ENCODE results near the gene GFRA4.

The GFRA4 gene

DNA sequence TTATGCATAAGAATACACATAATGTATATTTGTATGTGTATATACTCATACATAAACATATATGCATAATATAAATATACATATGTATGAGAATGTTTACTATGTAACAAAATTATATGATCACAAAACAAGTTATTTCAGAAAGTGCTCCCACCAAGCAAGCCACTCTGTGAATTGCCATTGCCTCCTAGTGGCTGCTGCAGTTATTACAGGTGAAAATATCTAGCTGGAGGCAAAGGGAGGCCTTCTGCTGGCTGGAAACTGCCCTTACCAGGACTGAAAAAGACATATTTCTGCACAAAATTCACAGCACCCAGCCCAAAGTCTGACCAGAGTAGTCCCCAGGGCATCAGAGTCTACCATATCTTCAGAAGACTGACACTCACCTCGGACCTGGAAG lies 33.0 kb upstream of the GFRA4 start:
- no peak for DNase-seq (ENCODE audit: low read depth, low spot score)
- H3K27ac ChIP-seq: no peak overlapping the region

DNA sequence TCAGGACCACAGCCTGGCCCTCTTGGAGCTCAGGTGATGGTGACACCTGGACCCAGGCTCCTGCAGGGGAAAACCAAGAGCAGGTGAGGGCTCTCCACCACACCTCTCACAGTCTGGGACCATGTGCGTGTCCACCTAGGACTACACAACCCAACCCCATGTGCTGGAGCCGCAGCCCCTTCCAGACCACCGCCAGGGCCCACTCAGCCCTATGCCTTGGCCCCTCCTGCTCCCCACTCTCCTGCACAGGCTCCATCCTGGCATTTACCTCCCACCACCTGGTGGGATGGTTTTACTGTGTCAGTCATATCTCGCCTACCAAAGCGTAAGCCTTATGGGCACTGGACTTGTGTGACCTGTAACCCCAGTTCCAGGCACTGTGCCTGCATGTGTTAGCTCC lies 31.7 kb upstream of the GFRA4 start:
- H3K27ac ChIP-seq: no peak overlapping the region
- DNase-seq (ENCODE audit: low read depth, low spot score): no peak

DNA sequence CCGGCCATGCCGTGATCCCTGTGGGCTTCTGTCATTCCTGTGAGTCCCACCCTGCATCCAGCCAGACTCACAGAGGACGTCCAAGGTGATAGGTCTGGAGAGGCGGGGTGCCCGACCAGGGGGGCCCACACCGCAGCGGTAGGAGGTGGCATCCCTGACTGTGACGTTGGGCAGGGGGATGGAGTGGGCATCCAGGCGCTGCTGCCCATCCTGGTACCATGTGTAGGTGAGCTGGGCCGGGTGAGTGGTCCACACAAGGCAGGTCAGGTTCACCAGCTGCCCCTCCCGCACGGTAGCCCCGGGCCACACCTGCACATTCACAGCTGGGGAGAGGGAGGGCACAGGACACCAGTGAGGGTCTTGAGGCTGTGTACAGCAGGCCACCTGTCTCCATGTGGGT lies 30.2 kb upstream of the GFRA4 start:
- DNase-seq (ENCODE audit: low read depth, low spot score): no peak
- H3K27ac ChIP-seq: no peak overlapping the region

GRCh38 chr20:3692706-3693294 lies 29.6 kb upstream of the GFRA4 start:
- H3K27ac ChIP-seq: no peak overlapping the region
- no peak for DNase-seq (ENCODE audit: low read depth, low spot score)

GRCh38 chr20:3691897-3692296 lies 28.7 kb upstream of the GFRA4 start:
- DNase-seq (ENCODE audit: low read depth, low spot score): no peak
- H3K27ac ChIP-seq: no peak overlapping the region

- no peak for DNase-seq (ENCODE audit: low read depth, low spot score)
- H3K27ac ChIP-seq: no peak overlapping the region
Measured at GRCh38 chr20:3691306-3691705, 28.1 kb upstream of the GFRA4 start.

DNA sequence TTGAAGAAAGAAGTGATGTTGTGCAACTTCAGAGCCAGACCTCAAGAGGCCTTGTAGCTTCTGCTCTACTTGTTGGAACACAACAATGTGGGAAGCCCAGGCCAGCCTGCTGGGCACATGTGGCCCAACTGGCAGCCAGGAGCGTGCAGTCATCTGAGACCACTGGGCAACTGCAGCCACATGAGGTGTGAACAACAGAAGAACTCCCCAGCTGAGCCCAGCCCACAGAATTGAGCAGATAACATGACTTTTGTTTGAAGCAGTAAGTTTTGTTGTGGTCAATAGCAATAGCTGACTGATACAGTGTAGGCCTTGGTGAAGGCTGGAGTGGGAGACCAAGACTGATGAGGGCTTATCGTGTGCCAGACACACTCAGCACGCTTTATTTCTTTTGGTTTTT lies 27.2 kb upstream of the GFRA4 start:
- no peak overlapping the region for H3K27ac ChIP-seq

GRCh38 chr20:3689978-3690377 lies 26.8 kb upstream of the GFRA4 start:
- no peak overlapping the region for H3K27ac ChIP-seq
- no peak for DNase-seq (ENCODE audit: low read depth, low spot score)

More for the DNA sequence above, 27.2 kb upstream of the GFRA4 start:
- no peak for DNase-seq (ENCODE audit: low read depth, low spot score)

GRCh38 chr20:3687655-3688054 lies 24.5 kb upstream of the GFRA4 start:
- no peak overlapping the region for H3K27ac ChIP-seq
- DNase-seq (ENCODE audit: low read depth, low spot score): no peak

DNA sequence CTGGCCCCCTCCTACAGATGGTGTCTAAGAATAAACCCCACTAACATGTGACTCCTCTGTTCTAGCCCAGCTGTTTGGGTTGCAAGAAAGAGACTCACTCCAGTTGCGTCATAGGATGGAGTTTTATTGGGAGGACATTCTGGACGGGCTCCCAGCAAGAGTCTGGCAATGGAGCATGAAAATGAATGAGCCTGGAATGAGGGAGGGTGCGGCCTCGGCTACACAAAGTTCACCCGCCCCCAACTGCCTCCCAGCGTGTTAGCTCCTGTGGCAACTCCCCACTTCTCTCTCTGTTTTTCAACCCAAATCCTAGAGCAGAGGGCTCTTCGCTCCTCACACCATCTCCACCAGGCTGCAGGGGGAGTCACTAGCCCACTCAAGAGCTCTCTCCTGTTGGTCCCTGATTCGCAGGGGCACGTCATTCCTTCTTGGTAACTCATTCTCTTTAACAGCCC lies 23.7 kb upstream of the GFRA4 start:
- DNase-seq (ENCODE audit: low read depth, low spot score): peak; percentile 51
- H3K27ac ChIP-seq: no peak overlapping the region

DNA sequence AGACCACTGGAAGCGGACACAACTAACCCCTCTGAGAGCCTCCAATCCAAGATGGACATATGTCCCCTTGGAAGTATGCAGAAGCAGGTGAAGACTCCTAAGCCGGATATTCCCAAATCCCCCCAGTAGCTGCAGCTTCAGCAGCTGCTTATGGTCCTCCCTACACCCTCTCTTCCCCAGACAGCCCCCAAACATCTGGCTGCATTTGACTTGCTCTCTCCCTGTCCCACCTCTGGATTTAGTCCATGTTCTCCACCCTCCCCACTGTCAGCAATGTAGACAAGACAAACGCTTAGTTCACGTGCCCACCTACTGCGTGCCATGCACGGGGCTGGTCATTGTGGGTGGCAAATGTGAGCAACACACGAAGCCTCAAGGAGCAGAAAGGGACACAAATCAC lies 23.2 kb upstream of the GFRA4 start:
- H3K27ac ChIP-seq: no peak overlapping the region
- DNase-seq (ENCODE audit: low read depth, low spot score): no peak

- DNase-seq (ENCODE audit: low read depth, low spot score): no peak
Measured at GRCh38 chr20:3685341-3685740, 22.1 kb upstream of the GFRA4 start.

DNA sequence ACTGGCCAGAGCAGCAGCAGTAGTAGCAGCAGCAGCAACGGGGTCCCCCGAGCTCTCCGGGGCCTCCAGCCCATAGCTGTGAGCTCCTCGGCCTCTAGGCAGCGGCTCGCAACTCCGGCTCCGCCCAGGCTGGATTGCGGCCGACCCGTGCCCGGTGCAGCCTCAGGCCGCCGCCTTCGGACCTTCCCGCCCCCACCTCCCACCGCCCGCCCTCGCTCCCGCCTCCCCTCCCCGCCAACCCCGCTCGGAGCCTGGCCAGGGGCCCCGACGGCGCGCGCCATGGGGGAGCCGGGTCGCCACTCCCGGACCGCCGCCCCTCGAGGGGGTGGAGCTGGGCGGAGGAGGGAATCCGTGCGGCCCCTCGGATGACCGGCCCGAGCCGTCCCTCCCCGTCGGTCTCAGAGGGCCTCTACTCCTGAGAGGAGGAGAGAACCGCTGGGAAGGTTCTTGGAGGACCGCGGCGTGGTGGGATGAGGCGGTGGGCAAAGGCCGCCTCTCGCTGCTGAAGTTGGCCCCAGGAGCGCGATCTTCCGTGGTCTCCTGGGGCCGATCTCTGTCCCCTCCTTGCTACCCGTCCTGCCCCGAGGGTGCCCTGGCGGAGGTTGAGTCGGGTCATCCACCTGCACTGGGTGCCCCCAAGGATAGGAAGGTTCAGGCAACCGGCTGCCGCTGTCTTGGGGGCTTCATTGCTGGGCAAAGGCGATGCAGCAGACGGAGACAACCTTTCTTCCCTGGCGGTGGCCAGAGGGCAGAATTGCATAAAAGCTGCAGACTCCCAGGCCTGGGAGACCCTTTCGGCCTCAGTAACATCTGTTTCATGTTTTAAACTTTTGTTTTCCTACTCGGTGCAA lies 19.0 kb upstream of the GFRA4 start, which contains the start of gene ADAM33:
ADAM33 (minus strand) TSS at position 80 of the 851 bp plus-strand sequence; CDS start at position 74, 6 bp downstream.
- no peak for DNase-seq (ENCODE audit: low read depth, low spot score)
- no peak within 1 kb of the TSS for H3K27ac ChIP-seq

More at GRCh38 chr20:3685341-3685740, 22.1 kb upstream of the GFRA4 start:
- no peak overlapping the region for H3K27ac ChIP-seq

GRCh38 chr20:3681352-3681930 lies 18.2 kb upstream of the GFRA4 start:
- H3K27ac ChIP-seq: no peak overlapping the region
- no peak for DNase-seq (ENCODE audit: low read depth, low spot score)

- H3K27ac ChIP-seq: no peak overlapping the region
- no peak for DNase-seq (ENCODE audit: low read depth, low spot score)
Measured at GRCh38 chr20:3680701-3681351, 17.6 kb upstream of the GFRA4 start.

DNA sequence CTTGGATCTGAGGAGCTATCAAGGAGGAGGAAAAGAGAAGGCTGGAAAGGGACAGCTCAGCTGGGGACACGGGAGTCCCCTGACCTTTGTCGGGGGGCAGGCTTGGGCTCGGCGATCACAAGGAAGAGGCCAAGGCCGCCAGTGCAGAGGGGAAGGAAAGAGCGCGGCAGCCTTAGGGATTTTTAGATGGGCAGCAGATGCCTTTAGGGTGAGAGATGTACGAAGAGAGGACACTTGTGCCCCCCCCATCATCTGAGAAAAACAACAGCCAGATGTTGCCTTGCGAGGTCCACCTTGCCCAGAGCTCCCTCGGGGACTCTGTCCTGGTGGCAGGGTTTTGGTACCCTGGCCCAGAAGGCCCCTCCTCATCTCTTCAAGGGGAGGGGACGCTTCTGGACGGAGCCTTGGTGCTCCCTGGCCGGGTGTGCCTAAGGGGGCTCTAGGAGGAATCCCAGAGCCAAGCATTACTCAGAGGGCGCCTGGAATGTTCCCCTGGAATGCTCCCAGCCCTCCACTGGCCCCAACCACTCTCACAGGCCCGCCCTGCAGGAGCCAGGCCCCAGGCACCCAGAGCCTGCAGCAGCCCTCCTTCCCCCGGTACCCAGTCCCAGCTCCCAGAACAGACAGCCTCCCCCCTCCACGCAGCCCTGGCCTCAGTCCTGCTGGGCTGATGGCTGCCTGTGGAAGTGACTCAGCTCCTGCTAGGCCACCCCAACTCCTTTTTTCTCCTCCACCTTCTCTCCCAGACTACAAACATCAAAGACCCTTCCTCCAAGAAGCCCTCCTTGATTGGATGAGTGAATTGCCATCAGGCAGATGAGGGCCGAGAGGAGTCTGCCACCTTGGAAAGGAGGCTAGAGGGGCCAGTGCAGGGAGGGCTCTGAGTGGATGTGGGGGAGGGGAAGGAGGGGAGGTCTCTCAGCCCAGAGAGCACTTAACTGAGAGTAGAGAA lies 16.8 kb upstream of the GFRA4 start:
- H3K27ac ChIP-seq: no peak overlapping the region
- no peak for DNase-seq (ENCODE audit: low read depth, low spot score)

DNA sequence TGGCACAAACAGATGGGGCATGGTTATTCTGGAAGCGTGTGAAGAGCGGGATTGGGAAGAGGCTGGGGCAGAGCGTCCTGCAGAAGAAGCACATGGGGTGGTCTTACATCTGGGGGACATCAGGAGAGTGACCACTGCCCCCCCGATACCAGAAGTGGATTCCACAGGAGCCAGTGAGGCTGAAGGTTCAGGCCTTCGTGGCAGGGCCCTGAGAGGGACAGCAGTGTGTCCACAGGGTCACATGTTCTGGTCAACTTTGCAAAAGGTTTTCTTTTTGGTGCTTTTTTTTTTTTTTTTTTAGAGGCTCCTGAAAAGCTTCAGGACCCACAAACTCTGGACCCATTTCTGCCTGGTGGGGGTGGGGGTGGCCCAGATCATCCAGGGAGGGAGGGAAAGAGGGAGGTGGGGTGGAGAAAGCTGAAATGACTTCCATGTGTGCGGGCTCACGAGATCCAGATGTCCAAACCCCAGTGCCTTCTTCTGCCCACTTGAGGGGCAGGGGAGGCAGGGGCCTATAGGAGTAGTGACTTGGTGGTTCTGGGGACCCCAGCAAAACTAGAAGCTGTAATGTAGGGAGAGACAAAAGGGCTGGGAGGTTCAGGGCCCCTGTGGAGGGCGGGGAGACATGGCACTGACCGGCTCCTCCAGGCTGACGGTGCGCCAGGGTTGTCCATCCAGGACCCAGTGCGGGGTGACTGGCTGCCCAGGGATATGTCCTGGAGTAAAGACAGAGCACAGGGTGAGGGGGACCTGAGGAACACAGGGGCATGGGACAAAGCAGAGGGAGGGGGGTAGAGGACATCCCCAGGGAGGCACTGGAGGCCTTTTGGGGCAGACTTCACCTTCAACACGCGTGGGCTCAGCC lies 15.9 kb upstream of the GFRA4 start:
- no peak overlapping the region for H3K27ac ChIP-seq
- no peak for DNase-seq (ENCODE audit: low read depth, low spot score)

DNA sequence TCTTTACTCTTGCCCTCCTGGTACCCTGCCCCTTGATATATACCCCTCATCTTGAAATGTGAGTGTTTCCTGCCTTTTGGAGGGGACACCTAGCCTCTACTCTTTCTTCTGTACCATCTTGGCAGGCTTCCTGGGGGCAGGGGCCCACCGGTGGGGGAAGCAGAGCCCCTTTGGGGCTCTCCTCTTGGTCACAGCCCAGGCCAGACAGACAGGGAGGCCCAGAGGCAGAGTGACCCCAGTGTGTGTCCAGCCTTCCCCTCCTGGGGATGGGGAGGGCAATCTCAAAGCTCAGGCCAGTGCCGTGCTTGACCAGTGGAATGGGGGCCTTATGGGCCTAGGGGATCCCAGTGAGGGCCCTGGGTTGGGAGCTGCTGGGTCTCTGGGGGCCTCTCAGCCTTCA lies 15.0 kb upstream of the GFRA4 start:
- DNase-seq (ENCODE audit: low read depth, low spot score): no peak
- no peak overlapping the region for H3K27ac ChIP-seq

- DNase-seq (ENCODE audit: low read depth, low spot score): no peak
- H3K27ac ChIP-seq: no peak overlapping the region
Measured at GRCh38 chr20:3677733-3678132, 14.5 kb upstream of the GFRA4 start.

All from epithelial cell of prostate (primary cell).